ENCODE measurements around the gene ZNF665.

The ZNF665 gene

GRCh38 chr19:53157626-53158025, 35.5 kb downstream of the ZNF665 start:
- DNase-seq (ENCODE audit: low read depth), result peak; percentile 12
- no peak for TF ChIP-seq CTCF (conservative IDR thresholded peaks at IDR 0.05; ENCODE audit: control insufficient read depth, insufficient read depth, low read depth, low read length)

GRCh38 chr19:53156850-53157249, 36.3 kb downstream of the ZNF665 start:
- H3K4me3 ChIP-seq (ENCODE audit: control insufficient read depth, low read depth, low read length), result no peak overlapping the region
- no peak for DNase-seq (ENCODE audit: low read depth)
- TF ChIP-seq CTCF (conservative IDR thresholded peaks at IDR 0.05; ENCODE audit: control insufficient read depth, insufficient read depth, low read depth, low read length), result no peak

More at GRCh38 chr19:53157626-53158025, 35.5 kb downstream of the ZNF665 start:
- H3K4me3 ChIP-seq (ENCODE audit: control insufficient read depth, low read depth, low read length), result peak overlapping the region; percentile 67

GRCh38 chr19:53147645-53148044, 45.5 kb downstream of the ZNF665 start:
- no peak for TF ChIP-seq CTCF (conservative IDR thresholded peaks at IDR 0.05; ENCODE audit: control insufficient read depth, insufficient read depth, low read depth, low read length)
- no peak for DNase-seq (ENCODE audit: low read depth)
- H3K4me3 ChIP-seq (ENCODE audit: control insufficient read depth, low read depth, low read length), result no peak overlapping the region

- no peak overlapping the region for H3K4me3 ChIP-seq (ENCODE audit: control insufficient read depth, low read depth, low read length)
- no peak for DNase-seq (ENCODE audit: low read depth)
Observed at GRCh38 chr19:53140351-53140750, 52.8 kb downstream of the ZNF665 start.

GRCh38 chr19:53136432-53136831, 56.7 kb downstream of the ZNF665 start:
- no peak for DNase-seq (ENCODE audit: low read depth)
- no peak overlapping the region for H3K4me3 ChIP-seq (ENCODE audit: control insufficient read depth, low read depth, low read length)
- TF ChIP-seq CTCF (conservative IDR thresholded peaks at IDR 0.05; ENCODE audit: control insufficient read depth, insufficient read depth, low read depth, low read length), result no peak

More at GRCh38 chr19:53140351-53140750, 52.8 kb downstream of the ZNF665 start:
- no peak for TF ChIP-seq CTCF (conservative IDR thresholded peaks at IDR 0.05; ENCODE audit: control insufficient read depth, insufficient read depth, low read depth, low read length)

- H3K4me3 ChIP-seq (ENCODE audit: control insufficient read depth, low read depth, low read length), result peak within 1 kb of the TSS; percentile 54
- DNase-seq (ENCODE audit: low read depth), result peak; percentile 60
- no peak for TF ChIP-seq CTCF (conservative IDR thresholded peaks at IDR 0.05; ENCODE audit: control insufficient read depth, insufficient read depth, low read depth, low read length)
Observed at GRCh38 chr19:53132141-53132991, 60.8 kb downstream of the ZNF665 start, which contains the start of gene ZNF415. Gene ZNF415 (minus strand): TSS chr19:53132910. CDS start chr19:53122676, 10,234 bp downstream.

Data from fibroblast of mammary gland (primary cell).